Liver (tissue), 9 donors: ENCODE measurements around the gene HIP1R. TPM values are rescaled to one million over a fixed set of nuclear protein-coding genes. Genes with fewer than 3 reads are reported as not detected.
A peak's percentile ranks its signal among the peaks of the same experiment; 100 is the strongest.

Source experiments
- DNase-seq: peaks from one replicate; pipeline ENCODE4 v3.0.0-alpha.2; 2017; ENCODE audit warnings: low spot score
- H3K27ac ChIP-seq, 2 donors: one replicate each; pipeline ENCODE4 v1.7.0; 2013; ENCODE audit warnings: inconsistent platforms in 2 of 2, low read length in 2 of 2, control low read depth in 1 of 2, low read depth in 1 of 2, mild to moderate bottlenecking in 1 of 2
- H3K27me3 ChIP-seq, 4 donors: one replicate each; pipeline versions ENCODE4 v1.6.1 to v1.7.0; 2013; ENCODE audit warnings: low read length in 3 of 4, inconsistent platforms in 1 of 4, mild to moderate bottlenecking in 1 of 4, moderate library complexity in 1 of 4; ENCODE audit not compliant: control insufficient read depth in 4 of 4, insufficient read depth in 4 of 4
- H3K36me3 ChIP-seq, 4 donors: one replicate each; pipeline versions ENCODE4 v1.6.1 to v1.7.0; 2013; ENCODE audit warnings: low read length in 3 of 4, mild to moderate bottlenecking in 3 of 4, low read depth in 1 of 4, moderate library complexity in 1 of 4; ENCODE audit not compliant: control insufficient read depth in 4 of 4, insufficient read depth in 3 of 4
- H3K4me1 ChIP-seq, 4 donors: one replicate each; pipeline versions ENCODE4 v1.6.1 to v1.7.0; 2013; ENCODE audit warnings: low read length in 3 of 4, mild to moderate bottlenecking in 3 of 4, moderate library complexity in 1 of 4; ENCODE audit not compliant: control insufficient read depth in 4 of 4, insufficient read depth in 4 of 4
- H3K4me3 ChIP-seq, 3 donors: one replicate each; pipeline versions ENCODE4 v1.6.1 to v1.7.0; 2013; ENCODE audit warnings: low read length in 3 of 3, control low read depth in 1 of 3, low read depth in 1 of 3, mild to moderate bottlenecking in 1 of 3
- H3K9ac ChIP-seq, 2 donors: one replicate each; pipeline ENCODE4 v1.7.0; 2013; ENCODE audit warnings: low read length in 2 of 2, mild to moderate bottlenecking in 2 of 2, moderate library complexity in 2 of 2, control low read depth in 1 of 2, low read depth in 1 of 2
- H3K9me3 ChIP-seq, 4 donors: one replicate each; pipeline versions ENCODE4 v1.6.1 to v1.7.0; 2013; ENCODE audit warnings: low read length in 3 of 4; ENCODE audit not compliant: control insufficient read depth in 4 of 4
- EGR1 ChIP-seq, 2 donors: IDR thresholded peaks; 2 replicates each; pipeline ENCODE4 v1.6.1; 2016 to 2018; ENCODE audit warnings: antibody characterized with exemption in 2 of 2, low read depth in 2 of 2
- FOXA2 ChIP-seq: IDR thresholded peaks from 2 replicates; pipeline ENCODE4 v1.6.1; 2016; ENCODE audit warnings: antibody characterized with exemption
- GABPA ChIP-seq, 2 donors: IDR thresholded peaks in 1 of 2; conservative IDR thresholded peaks in 1 of 2; 2 replicates each; pipeline ENCODE4 v1.6.1; 2016; ENCODE audit warnings: antibody characterized with exemption in 2 of 2, mild to moderate bottlenecking in 1 of 2, moderate library complexity in 1 of 2
- HNF4A ChIP-seq, 2 donors: conservative IDR thresholded peaks; 2 replicates each; pipeline ENCODE4 v1.6.1; 2016; ENCODE audit warnings: antibody characterized with exemption in 2 of 2, mild to moderate bottlenecking in 2 of 2
- JUND ChIP-seq, 2 donors: IDR thresholded peaks; 2 replicates each; pipeline ENCODE4 v1.6.1; 2016; ENCODE audit warnings: antibody characterized with exemption in 2 of 2
- REST ChIP-seq: IDR thresholded peaks from 2 replicates; pipeline ENCODE4 v1.6.1; 2016; ENCODE audit warnings: antibody characterized with exemption, mild to moderate bottlenecking
- RXRA ChIP-seq, 2 donors: IDR thresholded peaks; 2 replicates each; pipeline ENCODE4 v1.6.1; 2017 to 2018; ENCODE audit warnings: antibody characterized with exemption in 2 of 2, mild to moderate bottlenecking in 1 of 2
- SP1 ChIP-seq: IDR thresholded peaks from 2 replicates; pipeline ENCODE4 v1.6.1; 2018; ENCODE audit warnings: antibody characterized with exemption, mild to moderate bottlenecking
- TAF1 ChIP-seq: conservative IDR thresholded peaks from 2 replicates; pipeline ENCODE4 v1.6.1; 2016; ENCODE audit warnings: antibody characterized with exemption, mild to moderate bottlenecking
- WGBS: extraction: QIAGEN DNeasy Blood & Tissue Kit; methylation state at CpG from one replicate; pipeline ENCODE4 v1.1.7; 2013; 5-methylcytosine and 5-hydroxymethylcytosine counted together
- polyA plus RNA-seq, 2 donors: library from polyadenylated mRNA; stranded (reverse) in 1 of 2; unstranded in 1 of 2; fragments of 200-250 nt in 1 of 2; fragments of >200 nt in 1 of 2; fragmentation: Nextera tagmentation in 1 of 2; extraction: Ambion mirVana in 1 of 2; gene quantifications; one replicate each; pipeline versions ENCODE4 v1.2.1 to v1.2.3, GENCODE V29; 2013 to 2015
- total RNA-seq, 2 donors: library from RNA; depleted of rRNA; stranded (reverse); fragments of >200 nt; gene quantifications; one replicate each; pipeline ENCODE4 v1.2.3, GENCODE V29; 2014
- TF ChIP-seq, protein P1 (sequence below): IDR thresholded peaks from 2 replicates; pipeline ENCODE4 v1.6.1; 2016; ENCODE audit warnings: antibody characterized with exemption
- TF ChIP-seq, protein P2 (sequence below): IDR thresholded peaks from 2 replicates; pipeline ENCODE4 v1.6.1; 2016; ENCODE audit warnings: antibody characterized with exemption
- TF ChIP-seq, protein P3 (sequence below): IDR thresholded peaks from 2 replicates; pipeline ENCODE4 v1.6.1; 2016; ENCODE audit warnings: antibody characterized with exemption
- donor health status: healthy.
- donor health status: healthy.
- donor health status: healthy.
- donor health status: healthy.
- donor health status: healthy.

HIP1R gene
- total and polyA plus RNA-seq, 4 donors: 12.4 to 52.5 (median 17.0) TPM

DNA sequence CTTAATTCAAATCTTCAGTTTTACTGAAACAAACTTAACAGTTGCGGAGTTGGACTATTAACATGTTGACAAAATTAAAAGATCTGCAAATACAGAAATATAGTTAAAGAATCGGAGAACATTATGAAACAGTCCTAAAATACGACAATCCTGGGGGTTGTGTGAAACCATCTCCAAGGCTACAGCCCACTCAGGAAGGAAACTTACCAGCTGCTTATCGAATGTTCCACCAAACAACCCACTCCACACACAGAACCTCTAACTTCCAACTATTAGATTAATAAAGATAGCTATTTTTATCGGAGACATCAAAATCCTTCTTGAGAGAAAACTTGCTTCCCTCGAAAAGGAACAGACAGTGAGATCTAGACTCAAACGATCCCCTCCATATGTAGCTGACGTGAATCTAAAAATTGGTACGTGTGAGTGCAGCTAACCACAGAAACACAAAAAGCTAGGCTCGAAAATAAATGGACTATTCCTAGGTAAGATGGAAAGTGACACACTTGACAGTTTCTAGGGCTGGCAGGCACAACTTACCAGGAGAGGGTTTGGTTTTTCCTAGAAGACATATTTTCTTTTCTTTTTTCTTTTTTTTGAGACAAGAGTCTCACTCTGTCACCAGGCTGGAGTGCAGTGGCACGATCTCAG is 47.8 kb downstream of the HIP1R start:
- WGBS: 82% methylated on average over 11 of the region's 11 CpGs
- no peaks in the 10 kb centered on the region for H3K36me3 ChIP-seq

GRCh38 chr12:122884091-122884826 is 49.0 kb downstream of the HIP1R start:
- no peak for TF ChIP-seq GABPA (IDR thresholded peaks at IDR 0.05 in 1 of 2, conservative IDR thresholded peaks at IDR 0.05 in 1 of 2)
- TF ChIP-seq HNF4A (conservative IDR thresholded peaks at IDR 0.05): peak; percentile 31 to 66
- TF ChIP-seq EGR1 (IDR thresholded peaks at IDR 0.05; ENCODE audit: low read depth in 2 of 2): no peak
- no peak for TF ChIP-seq TAF1
- TF ChIP-seq SP1: peak; percentile 29
- no peak for TF ChIP-seq RXRA (IDR thresholded peaks at IDR 0.05)
- TF ChIP-seq FOXA2: no peak
- TF ChIP-seq, protein P1, sequence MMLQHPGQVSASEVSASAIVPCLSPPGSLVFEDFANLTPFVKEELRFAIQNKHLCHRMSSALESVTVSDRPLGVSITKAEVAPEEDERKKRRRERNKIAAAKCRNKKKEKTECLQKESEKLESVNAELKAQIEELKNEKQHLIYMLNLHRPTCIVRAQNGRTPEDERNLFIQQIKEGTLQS: no peak
- TF ChIP-seq, protein P2, sequence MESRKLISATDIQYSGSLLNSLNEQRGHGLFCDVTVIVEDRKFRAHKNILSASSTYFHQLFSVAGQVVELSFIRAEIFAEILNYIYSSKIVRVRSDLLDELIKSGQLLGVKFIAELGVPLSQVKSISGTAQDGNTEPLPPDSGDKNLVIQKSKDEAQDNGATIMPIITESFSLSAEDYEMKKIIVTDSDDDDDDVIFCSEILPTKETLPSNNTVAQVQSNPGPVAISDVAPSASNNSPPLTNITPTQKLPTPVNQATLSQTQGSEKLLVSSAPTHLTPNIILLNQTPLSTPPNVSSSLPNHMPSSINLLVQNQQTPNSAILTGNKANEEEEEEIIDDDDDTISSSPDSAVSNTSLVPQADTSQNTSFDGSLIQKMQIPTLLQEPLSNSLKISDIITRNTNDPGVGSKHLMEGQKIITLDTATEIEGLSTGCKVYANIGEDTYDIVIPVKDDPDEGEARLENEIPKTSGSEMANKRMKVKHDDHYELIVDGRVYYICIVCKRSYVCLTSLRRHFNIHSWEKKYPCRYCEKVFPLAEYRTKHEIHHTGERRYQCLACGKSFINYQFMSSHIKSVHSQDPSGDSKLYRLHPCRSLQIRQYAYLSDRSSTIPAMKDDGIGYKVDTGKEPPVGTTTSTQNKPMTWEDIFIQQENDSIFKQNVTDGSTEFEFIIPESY: no peak
- no peak for TF ChIP-seq REST
- TF ChIP-seq, protein P3, sequence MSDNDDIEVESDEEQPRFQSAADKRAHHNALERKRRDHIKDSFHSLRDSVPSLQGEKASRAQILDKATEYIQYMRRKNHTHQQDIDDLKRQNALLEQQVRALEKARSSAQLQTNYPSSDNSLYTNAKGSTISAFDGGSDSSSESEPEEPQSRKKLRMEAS: no peak
- H3K27ac ChIP-seq: peak overlapping the region in 1 of 2 donors; percentile 40
- no peaks in the 10 kb centered on the region for H3K36me3 ChIP-seq
- no peaks in the 10 kb centered on the region for H3K27me3 ChIP-seq
- peaks cover 0 to 29% (median 11%) of the 10 kb centered on the region in 4 donors for H3K4me1 ChIP-seq
- H3K9me3 ChIP-seq: no peaks in the 10 kb centered on the region
- no peak overlapping the region for H3K4me3 ChIP-seq
- WGBS: 55% methylated on average over 6 of the region's 6 CpGs
- H3K9ac ChIP-seq: no peak overlapping the region
- DNase-seq: no peak

More for the DNA sequence above, 47.8 kb downstream of the HIP1R start:
- no peaks in the 10 kb centered on the region for H3K27me3 ChIP-seq
- no peak for TF ChIP-seq JUND (IDR thresholded peaks at IDR 0.05)
- H3K4me3 ChIP-seq: no peak overlapping the region
- no peak overlapping the region for H3K9ac ChIP-seq
- no peak overlapping the region for H3K27ac ChIP-seq
- no peaks in the 10 kb centered on the region for H3K9me3 ChIP-seq
- no peak for DNase-seq
- H3K4me1 ChIP-seq: peaks cover 0 to 17% (median 9%) of the 10 kb centered on the region in 4 donors
